ENCODE results near the gene EP400.

The EP400 gene, protein sequence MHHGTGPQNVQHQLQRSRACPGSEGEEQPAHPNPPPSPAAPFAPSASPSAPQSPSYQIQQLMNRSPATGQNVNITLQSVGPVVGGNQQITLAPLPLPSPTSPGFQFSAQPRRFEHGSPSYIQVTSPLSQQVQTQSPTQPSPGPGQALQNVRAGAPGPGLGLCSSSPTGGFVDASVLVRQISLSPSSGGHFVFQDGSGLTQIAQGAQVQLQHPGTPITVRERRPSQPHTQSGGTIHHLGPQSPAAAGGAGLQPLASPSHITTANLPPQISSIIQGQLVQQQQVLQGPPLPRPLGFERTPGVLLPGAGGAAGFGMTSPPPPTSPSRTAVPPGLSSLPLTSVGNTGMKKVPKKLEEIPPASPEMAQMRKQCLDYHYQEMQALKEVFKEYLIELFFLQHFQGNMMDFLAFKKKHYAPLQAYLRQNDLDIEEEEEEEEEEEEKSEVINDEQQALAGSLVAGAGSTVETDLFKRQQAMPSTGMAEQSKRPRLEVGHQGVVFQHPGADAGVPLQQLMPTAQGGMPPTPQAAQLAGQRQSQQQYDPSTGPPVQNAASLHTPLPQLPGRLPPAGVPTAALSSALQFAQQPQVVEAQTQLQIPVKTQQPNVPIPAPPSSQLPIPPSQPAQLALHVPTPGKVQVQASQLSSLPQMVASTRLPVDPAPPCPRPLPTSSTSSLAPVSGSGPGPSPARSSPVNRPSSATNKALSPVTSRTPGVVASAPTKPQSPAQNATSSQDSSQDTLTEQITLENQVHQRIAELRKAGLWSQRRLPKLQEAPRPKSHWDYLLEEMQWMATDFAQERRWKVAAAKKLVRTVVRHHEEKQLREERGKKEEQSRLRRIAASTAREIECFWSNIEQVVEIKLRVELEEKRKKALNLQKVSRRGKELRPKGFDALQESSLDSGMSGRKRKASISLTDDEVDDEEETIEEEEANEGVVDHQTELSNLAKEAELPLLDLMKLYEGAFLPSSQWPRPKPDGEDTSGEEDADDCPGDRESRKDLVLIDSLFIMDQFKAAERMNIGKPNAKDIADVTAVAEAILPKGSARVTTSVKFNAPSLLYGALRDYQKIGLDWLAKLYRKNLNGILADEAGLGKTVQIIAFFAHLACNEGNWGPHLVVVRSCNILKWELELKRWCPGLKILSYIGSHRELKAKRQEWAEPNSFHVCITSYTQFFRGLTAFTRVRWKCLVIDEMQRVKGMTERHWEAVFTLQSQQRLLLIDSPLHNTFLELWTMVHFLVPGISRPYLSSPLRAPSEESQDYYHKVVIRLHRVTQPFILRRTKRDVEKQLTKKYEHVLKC (N-terminal part only)

DNA sequence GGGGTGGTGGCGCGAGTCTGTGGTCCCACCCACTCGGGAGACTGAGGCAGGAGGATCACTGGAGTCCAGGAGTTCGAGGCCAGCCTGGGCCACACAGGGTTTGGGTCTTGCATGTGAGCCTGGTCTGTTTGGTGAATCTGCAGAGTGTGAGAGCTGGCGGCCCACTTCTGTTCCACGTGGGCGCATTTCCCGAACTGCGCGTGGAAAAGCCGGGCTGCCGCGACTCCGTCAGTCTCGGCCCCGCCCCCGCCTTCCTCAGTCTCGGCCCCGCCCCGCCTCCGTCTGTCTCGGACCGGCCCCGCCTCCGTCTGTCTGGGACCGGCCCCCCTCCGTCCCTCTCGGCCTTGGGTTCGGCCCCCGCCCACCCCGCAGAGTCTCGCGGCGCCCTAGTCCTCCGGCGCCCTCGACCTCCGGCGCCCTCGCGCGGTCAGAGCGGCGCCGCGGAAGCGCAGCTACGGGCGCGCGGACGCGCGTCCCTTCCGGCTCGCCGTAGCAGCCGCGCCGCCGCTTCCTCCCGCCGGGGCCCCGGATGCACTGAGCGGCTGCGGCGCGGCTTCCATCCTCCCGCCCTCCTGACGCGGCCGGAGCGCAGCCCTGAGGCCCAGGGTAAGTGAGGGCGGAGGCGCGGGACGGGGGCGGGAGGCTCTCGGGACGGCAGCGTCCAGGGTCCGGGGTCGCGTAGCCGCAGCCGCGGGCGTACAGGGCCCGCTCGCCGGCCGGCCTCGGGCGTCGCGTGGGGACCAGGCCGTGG lies at the start of gene EP400:
TSS of gene EP400 (plus strand) at position 512 of the 751 bp plus-strand sequence. CDS start 10,678 bp downstream, outside the sequence.
- peak; percentile 96 for DNase-seq

GRCh38 chr12:131900397-131900796 lies 49.3 kb upstream of the EP400 start:
- no peak for DNase-seq

- no peak for DNase-seq
Measured at GRCh38 chr12:131901431-131902331, 48.1 kb upstream of the EP400 start.

DNA sequence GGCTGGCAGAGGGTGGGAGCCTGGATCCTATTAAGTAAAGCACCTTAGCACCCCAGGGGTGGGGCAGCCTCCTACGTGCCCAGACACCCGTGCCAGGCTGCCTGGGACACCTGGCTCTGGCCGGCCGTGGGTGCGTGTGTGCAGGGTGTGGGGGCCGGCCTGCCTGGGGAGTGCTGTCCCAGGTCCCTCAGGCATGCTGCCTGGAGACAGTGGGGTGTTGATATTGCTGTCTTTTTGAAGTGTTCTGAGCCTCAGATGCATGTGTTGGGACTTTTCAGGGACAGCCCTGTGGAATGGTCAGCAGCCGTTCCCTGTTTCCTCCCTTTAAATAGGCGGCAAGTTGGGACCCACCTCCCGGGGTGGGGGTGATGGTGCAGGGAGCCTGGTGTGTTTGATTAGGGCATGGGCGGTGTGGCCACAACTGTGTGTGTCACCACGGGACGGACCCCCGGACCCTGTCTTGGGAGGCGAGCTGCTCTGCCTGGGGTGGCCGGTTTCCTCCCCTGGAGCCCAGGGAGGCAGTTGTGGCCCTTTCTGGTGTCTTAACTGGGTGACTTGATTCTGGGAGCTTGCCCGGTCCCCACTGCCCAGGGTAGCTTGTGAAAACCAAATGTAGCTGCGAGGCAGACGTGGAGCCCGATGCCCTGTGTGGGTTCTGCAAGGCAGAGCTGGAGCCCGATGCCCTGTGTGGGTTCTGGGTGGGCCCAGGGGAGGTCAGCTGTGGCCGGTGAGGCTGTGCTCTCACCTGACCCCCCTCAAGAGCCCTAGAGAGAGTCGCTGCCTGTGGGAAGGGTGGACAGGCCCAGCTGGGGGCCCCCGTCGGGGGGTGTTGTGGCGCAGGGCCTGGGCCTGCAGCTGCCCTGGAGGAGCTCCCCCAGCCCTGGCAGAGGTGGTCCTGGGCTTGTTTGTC lies 47.2 kb upstream of the EP400 start:
- no peak for DNase-seq

- DNase-seq: no peak
Measured at GRCh38 chr12:131903270-131904255, 46.2 kb upstream of the EP400 start.

- DNase-seq: no peak
Measured at GRCh38 chr12:131904346-131904745, 45.4 kb upstream of the EP400 start.

DNA sequence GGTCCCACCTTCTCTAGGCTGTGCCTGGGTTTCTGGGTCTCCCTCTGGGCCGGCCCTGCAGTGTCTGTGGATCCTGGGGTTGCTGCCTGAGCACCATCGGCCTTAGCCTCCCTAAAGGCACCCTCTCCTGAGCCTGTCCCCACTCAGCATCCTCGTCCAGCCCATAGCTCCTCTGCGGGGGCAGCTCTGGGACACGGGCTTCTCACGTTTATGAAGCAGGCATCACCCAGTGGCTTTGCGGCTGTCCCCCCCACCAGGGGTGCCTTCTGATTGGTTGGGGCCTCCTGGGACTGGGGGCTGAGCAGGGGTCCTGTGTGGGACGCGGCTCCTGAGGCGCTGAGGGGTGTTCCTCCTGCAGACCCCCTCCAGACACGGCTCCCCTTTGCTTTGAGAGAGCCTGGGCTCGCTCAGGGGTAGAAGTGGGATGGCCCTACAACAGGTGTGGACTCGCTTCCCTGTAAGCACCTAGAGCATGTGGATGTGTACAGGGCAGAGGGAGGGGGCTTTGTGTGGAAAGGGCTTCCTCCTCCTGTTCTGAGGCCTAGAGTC lies 44.6 kb upstream of the EP400 start:
- no peak for DNase-seq

DNA sequence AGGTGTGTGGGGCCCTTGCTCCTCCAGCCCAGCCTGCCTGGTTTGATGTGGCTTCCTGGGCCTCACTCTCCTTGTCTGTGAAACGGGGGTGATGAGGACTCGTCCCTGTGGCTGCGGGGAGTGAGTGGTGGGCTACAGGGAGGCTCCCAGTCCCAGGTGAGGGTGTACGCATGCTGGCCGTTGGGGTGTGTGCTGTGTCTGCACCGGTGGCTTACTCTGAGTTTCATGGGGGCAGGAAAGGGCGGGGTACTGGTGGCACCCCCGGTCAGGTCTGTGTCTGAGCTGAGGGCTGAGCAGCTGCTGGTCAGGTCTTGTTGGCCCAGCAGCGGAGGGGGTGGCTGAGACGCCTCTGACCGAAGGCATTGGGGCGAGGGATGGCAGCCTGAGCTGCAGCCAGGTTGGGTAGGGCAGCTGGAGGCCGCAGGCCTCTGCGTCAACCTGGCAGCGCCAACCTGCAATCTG lies 44.1 kb upstream of the EP400 start:
- no peak for DNase-seq

DNA sequence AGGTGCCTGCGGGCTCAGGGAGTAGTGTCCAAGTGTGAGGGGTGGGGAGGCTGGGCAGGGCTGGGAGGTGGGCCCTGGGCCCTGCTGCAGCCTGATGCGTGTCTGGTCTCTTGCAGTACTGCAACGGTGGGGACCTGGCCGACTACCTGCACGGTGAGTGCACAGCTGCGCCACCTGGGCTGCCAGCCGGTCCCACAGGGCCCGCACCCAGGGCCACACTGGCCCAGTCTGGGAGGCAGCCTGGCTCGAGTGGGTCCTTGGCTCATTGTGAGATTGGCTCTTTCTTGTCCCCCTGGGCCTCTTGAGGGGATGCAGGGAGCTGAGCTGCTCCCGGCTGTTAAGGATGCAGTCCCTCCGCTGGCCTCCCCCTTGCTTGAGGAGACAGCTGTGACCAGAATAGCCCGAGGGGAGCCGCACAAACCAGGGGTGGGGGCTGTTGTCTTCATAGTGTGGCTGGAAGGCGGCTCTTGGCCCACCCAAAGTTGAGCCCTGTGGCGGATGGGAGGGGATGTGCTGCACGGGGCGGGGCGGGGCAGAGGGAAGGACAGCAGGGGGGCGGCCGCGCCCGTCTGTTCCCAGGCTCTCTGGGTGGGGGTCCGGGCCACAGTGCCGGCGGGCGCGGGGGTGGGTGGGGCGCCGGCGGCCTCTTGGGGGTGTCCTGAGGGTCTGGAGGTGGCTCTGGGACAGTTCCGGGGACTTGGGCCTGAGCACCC lies 42.2 kb upstream of the EP400 start:
- DNase-seq: no peak

- DNase-seq: no peak
Measured at GRCh38 chr12:131908092-131909080, 41.4 kb upstream of the EP400 start.

GRCh38 chr12:131909081-131909751 lies 40.5 kb upstream of the EP400 start:
- no peak for DNase-seq

DNA sequence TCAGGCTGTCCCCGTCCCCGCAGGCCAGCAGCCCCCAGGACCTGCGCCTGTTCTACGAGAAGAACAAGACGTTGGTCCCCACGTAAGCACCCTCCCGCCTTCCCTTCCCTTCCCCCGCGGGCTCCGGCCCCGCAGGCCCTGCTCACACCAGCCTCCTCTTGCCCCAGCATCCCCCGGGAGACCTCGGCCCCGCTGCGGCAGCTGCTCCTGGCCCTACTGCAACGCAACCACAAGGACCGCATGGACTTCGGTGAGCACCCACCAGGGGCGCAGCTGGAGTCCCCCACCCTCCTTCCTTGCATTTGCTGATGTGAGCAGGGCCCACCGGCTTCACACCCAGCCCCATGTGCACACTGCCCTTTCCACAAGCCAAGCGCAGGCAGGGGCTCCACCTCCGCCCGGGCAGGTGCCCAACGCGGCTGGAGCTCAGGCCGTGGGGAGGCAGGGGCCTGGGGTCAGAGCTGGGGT lies 40.0 kb upstream of the EP400 start:
- DNase-seq: no peak

DNA sequence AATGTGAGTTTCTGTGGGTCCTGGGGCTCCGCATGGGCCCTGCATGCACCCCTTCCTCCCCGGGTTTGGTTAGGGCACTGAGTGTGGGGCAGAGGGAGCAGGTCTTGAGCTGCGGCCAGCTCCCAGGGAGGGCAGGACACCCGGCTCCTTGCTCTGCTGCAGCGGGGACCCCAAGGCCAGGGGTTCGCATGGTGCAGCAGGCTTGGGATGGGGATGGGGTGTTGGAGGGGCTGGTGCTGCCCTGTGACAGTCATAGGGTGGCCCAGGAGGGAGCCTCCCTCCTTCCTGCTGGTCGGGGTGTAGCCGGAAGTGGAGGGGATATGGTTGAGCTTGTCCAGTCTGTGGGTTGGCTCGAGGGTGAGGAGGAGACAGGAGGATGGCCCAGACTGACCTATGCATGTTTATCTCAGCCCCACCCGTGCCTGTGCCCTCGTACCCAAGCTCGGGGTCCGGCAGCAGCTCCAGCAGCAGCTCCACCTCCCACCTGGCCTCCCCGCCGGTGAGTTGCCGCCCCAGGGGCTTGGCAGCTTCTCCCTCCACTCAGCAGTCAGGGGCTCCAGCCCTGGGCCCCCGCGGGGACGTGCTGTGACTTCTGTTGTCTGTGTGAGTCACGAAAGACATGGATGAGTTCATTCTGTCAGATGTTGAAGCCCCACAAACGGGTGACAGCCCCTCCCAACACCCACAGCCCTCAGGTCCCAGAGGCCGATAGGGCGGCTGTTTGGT lies 39.3 kb upstream of the EP400 start:
- no peak for DNase-seq

DNA sequence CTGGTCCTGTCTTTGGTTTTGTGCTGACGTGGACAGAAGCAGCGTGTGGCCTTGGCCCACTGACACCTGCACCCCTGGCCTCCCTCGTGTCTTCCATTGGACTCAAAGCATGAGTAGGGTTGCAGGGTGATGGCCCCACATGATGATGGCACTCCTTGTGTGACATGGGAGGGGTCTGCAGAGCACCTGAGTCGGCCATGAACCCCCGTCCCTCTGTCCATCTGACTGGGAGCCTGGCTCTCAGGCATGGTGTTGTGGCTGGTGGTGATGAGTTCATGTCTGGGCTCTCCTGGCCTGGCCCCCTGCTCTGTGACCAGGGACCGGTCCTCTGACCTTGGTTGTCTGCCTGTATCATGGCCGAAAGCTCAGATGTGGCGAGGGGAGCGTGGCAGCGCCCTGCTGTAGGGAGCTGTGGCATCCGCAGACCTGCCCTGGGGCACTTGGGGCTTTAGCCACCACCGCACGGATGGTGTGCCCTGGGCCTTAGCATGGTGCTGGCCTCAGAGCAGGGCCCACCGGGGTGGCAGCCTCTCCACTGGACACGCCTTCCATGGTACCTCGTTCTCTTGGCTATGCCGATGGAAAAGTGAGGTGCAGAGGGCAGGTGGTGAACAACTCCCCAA lies 38.6 kb upstream of the EP400 start:
- no peak for DNase-seq
